Ureter (tissue), 1 donor: ENCODE results near the gene GPR55. TPM values are rescaled to one million over a fixed set of nuclear protein-coding genes. Genes with fewer than 3 reads are reported as not detected.

Experiments
- DNase-seq: peaks from one replicate; pipeline ENCODE4 v3.0.0-alpha.2; 2020; ENCODE audit warnings: low spot score
- total RNA-seq: library from RNA; stranded (reverse); gene quantifications from one replicate; pipeline ENCODE4 v1.2.4, GENCODE V29; 2023
- donor health status: DM: yes; HTN: yes; CAD: no.

GPR55 gene
- total RNA-seq, 1 donor from 2014 or later, result 0.39 TPM

DNA sequence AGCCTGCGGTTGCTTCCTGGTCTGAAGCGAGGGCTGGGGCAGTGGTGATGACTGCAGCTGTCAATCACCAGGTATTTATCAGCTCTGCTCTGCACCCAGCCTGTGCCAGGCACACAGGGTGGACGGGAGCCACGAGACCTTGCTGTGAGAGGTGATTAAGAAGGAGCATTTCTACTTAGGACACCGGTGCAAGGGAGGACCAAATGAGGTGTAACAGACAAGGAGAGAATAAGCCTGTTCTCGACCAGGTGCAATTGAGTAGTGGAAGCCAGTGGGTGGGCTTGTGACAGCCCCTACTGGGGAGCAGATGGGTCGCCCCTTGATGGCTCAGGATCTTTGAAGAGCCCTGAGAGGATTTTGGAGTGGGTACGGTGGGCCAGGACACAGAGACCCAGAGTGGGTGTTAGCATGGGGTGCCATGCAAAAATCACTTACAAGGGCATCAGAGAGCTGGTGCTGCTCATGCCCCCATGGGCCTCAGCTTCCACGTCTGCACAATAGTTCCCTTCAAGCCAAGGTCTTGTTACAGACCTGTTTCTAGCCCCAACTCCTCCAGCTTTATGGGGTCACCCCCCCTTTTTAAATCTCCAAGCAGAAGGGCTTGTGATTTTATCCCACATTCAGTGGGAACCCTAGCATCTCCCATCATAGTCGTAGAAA lies 24.6 kb downstream of the GPR55 start:
- peak; percentile 17 for DNase-seq

GRCh38 chr2:230899786-230900185 lies 25.3 kb downstream of the GPR55 start:
- no peak for DNase-seq

DNA sequence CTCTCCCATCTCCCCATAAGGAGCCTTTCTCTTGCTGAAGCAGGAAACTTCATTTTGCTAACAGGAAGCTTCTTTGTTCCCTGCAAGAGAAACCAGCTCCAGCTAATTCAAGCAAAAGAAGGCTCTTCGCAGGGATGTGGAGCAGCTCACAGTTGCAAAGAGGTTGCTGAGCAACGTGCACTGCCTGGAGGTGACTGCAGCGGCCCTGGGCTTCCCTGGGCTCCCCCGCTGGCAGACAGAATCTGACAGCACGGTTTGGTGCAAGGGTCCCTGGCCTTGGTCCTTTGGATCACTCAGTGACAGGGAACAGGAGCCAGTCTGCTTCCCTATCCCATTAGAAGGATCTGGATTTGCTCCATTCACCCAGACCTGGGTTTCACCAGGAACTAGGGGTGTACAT lies 25.8 kb downstream of the GPR55 start:
- peak; percentile 15 for DNase-seq

GRCh38 chr2:230898713-230899091 lies 26.3 kb downstream of the GPR55 start:
- DNase-seq, result peak; percentile 22

DNA sequence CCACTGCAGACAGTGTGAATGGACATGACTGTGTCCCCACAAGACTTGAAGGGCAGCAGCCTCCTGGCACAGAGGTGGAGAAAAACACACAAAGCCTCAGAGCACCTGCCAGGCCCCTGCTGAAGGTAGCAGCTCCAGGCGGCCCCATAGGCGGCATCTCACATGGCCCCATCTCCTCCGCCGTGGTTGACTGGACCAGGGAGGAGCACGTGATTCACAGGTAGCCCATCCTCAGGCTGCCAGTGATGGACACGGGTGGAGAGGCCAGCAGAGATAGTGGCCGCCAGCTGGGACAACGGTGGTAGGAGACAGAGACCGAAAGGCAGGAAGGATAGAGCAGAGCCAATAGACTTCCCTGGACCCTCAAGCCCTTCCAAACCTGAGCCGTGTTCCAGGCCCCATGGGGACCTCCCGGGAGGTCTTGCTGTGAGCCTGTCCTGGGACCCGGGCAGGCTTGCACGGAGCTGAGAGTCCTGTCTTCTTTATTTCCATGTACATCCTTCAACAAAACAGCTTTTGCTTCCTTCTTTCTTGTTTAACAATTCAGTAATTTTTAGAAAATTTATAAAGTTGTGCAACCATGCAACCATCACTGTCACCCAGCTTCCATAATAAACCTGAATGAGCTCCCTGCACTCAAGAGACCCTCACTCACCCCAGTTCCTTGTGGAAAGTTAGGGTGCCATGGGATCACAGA lies 26.9 kb downstream of the GPR55 start:
- peak; percentile 29 for DNase-seq

DNA sequence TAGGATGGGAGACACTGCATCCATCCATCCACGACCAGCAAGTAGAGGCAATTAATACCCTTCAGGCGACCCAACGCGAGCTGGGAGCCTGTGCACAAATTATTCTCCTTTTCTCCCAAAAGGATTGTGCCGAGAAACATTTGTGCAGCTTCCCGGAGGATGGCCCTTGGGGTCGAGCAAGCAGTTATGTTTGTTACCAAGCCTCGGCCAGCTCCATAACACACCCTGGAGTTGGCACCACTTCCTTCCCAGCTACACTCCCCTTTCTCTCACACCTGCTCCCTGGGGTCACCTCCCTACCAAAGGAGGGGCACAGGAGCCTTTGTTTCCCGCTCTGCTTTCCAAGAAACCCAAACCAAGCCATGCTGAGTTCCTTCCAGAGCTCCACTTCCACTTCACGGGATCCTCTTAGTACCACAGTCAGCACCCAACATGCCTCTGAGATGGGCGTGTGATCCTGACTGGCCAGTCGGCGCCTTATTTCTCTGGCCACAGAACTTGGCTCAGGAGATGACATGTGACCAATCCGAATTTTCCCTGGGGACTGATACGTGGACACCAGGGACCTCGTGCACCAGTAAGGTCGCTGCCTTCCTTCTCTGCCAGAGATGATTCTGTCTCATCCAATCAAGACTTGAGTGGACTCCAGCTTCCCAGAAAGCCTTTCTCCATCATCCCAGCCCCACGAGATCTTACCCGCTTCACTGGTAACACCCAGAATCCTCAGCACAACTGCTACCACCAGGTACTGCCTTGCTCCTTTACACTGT lies 28.5 kb downstream of the GPR55 start:
- DNase-seq, result peak; percentile 19

DNA sequence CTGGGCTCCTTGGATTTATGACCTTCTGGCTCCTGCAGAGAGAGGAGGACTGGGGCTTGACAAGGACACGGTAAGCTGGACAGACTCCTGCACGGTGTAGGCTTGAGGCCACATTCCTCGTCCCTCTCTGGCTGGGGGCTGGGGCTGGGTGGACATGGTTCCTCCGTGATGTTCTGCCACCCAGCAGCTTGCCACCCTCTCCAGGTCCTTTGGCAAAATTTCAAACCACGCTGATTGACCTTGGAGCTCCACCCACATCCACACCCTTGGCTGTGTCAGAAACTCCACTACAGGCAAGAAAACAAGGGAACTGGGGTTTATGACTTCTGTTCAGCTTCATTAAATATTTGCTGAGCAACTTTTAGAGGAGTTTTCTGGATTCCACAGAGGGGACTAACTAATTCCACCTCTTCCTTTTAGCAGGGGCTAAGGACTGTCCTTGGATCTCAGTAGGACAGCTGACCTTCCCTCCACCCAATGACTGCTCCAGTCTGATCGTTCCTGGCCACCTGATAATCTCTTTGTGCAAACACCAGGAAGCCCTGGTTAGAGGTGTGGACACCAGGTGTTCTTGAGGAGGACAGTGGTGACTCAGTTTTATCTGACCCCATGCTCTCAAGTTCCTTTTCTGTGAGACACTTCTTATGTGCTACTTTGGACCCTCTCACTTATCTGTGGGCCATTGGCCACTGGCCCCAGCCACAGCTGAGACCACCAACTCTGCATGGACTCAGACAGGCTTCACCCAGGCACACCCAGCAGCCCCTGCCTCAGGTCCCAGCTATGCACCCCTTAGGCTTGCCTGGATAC lies 29.3 kb downstream of the GPR55 start:
- peak; percentile 42 for DNase-seq

- no peak for DNase-seq
Measured at GRCh38 chr2:230893841-230894781, 30.9 kb downstream of the GPR55 start.

DNA sequence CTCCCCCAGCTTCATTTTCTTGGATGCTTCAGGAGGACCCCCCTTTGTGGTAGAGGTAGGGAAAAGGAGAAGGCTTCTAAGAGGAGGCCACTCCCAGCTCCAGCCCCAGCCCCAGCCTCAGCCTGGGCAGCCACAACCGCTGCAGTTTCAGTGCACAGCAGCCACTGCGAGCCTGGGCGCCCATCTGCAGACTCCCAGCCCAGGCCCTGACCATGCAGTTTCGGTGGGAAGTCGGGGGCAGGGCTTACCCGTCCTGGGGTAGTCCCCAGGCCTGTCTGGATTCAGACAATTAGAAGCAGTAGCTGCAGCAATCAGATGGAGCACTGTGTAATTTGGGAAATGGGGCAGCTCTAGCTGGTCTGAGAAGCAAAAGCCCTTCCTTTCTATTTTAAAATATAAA lies 31.7 kb downstream of the GPR55 start:
- DNase-seq, result no peak

DNA sequence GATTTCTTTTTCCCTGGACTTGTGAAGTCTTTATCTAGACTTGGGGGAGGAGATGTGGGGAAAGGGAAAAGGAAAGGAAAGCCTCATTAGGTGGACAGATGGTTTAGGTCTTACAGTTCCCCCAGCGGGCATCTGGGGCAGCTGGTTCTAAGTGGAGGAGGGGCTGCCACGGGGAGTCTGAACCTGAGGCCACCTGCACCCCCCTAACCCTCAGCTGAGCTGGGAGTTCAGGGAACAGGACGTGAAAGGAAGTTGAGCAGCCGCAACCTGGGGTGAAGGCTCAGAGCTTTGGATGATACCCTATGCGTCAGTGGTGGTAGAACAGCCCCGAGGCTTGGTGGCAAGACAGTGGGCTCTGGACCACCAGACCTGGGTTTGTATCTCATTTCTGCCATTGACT lies 33.5 kb downstream of the GPR55 start:
- no peak for DNase-seq

- no peak for DNase-seq
Measured at GRCh38 chr2:230891064-230891463, 34.0 kb downstream of the GPR55 start.

DNA sequence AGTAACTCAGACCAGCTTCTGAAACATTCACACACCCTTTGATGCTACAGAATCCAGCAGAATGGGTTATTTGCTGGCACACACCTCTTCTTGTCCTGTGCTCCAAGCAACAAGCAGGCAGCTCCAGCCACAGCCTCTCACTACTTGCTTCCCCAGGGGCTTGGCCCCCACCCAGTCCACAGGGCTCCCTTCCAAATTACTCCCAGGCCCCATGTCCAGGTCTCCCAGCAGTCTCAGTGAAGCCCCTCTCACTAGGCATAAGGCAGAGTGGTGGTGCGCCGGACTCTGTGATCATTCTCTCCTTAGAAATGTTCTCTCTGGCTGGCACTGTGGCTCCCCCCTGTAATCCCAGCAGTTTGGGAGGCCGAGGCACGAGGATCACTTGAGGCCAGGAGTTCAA lies 34.4 kb downstream of the GPR55 start:
- DNase-seq, result no peak

DNA sequence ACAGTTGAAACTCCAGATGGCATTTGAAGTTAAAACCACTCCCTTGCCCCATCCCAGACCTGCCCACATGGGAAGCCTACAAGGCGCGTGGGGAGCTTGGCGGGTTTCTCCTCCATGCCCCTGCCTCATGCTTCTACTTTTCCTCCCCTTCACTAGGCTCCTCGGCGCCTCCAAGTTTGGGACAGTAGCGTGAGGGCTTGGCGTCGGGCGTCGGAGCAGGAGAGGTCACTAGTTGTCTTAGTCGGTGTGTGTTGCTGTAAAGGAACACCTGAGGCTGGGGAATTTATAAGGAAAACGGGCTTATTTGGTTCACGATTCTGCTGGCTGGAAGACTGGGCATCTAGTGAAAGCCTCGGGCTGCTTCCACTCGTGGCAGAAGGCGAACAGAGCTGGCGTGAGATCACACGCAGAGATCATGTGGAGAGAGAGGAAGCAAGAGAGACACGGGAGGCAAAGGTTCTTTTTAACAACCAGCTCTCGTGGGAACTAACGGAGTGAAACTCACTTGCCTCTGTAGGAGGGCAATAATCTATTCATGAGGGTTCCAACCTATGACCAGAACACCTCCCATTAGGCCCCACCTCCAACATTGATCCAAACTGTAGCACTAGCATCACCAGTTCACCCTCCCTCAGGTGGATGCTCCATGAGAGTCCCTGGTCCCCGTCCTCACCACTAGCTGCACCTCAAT lies 35.0 kb downstream of the GPR55 start:
- DNase-seq, result no peak

DNA sequence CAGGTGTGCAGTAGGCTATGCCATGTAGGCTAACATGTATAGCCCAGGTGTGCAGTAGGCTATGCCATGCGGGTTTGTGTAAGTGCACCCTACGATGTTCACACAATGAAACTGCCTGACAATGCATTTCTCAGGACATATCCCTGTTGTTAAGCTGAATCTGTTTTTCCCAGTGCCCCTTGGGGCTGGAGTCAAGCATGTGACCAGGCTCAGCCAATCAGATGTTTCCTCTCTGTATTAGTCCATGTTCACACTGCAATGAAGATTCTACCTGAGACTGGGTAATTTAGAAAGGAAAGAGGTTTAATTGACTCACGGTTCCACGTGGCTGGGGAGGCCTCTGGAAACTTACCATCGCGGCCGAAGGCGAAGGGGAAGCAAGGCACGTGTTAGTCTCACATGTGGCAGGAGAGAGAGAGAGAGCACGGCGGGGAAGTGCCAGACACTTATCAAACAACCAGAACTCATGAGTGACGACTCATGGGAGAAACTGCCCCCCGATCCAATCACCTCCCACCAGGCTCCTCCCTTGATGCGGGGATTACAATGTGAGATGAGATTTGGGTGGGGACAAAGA lies 36.1 kb downstream of the GPR55 start:
- DNase-seq, result no peak

- no peak for DNase-seq
Measured at GRCh38 chr2:230887342-230887741, 37.7 kb downstream of the GPR55 start.

DNA sequence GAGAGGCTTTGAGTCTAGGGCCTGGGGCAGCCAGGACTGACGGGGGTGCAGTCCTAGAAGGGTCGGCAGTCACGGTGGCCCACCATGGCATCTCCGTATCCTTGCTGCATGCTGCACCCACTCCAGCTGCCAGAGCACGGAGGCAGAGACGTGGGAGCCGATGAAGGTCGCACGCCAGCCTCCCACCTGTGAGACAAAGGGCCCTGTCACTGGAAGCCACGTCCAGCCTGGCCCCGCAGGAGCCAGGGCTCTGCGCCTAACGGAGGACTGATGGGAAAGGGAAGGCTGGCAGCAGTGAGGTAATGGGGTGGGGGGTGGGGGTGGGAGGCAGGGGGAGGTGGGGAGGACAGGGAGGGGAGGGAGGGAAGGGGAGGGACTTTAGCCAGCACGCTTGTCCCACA lies 38.4 kb downstream of the GPR55 start:
- DNase-seq, result no peak

GRCh38 chr2:230886206-230886605 lies 38.8 kb downstream of the GPR55 start:
- no peak for DNase-seq

DNA sequence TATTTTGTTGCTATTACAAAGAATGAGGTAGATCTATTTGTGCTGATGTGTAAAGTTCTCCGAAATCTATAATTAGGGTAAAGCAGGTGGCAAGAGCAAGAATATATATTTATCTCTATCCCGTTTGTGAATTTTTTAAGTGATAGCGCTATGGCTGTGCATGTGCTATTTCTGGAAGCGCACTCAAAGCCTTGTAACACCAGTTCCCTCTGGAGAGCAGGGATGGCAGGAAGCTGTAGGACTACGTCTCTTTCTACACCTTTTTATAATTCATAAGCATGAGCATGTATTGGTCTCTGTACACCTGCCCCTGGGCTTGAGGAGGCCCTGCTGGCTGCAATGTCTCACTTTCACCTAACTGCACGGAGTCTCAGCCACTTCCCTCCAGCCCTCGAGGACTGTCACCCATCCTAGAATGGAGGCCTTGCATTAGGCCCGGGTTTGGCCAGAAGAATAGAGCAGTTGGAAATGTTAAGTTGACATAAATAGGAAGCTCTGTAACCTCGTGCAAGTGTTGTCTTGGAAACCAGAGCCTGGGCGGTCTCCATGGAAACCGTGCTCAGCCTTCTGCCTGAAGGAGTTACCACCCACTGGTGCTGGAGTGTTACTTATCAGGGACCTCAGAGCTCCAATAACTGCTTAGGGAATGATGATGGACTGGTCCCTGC lies 39.4 kb downstream of the GPR55 start:
- no peak for DNase-seq

GRCh38 chr2:230881840-230882239 lies 43.2 kb downstream of the GPR55 start:
- no peak for DNase-seq
